HEK293 (cell line): ENCODE results near the gene UBE2Q2.

Experiments
- CTCF ChIA-PET: fragments of 350-600 bp; formaldehyde crosslinking; extraction: SDS; loops from one replicate; lab custom pipeline; 2021; ENCODE audit warnings: antibody characterized with exemption; lab: Yijun Ruan, JAX
- POLR2A ChIA-PET: fragments of 300-600 bp; formaldehyde crosslinking; extraction: SDS; loops from one replicate; lab custom pipeline; 2020; ENCODE audit warnings: antibody characterized with exemption, inconsistent platforms; lab: Yijun Ruan, JAX
- H3K27ac ChIP-seq: fragments of 200-500 bp; sonication (Bioruptor generic); 2 replicates; pipeline ENCODE4 v1.5.1; 2014; ENCODE audit warnings: low read depth, low read length, control low read depth, inconsistent platforms; ENCODE audit errors: extremely low read depth
- H3K36me3 ChIP-seq, 2 experiments: fragments of 200-500 bp in 1 of 2; sonication (Bioruptor generic) in 1 of 2; 1 replicate in 1 of 2; 2 replicates in 1 of 2; pipeline ENCODE4 v1.5.1; 2014 to 2017; ENCODE audit warnings: inconsistent platforms in 2 of 2, low read length in 2 of 2; ENCODE audit not compliant: control insufficient read depth in 2 of 2, insufficient read depth in 1 of 2
- H3K4me1 ChIP-seq: fragments of 200-500 bp; sonication (Bioruptor generic); 2 replicates; pipeline ENCODE4 v1.5.1; 2014; ENCODE audit warnings: mild to moderate bottlenecking, low read length, inconsistent platforms; ENCODE audit not compliant: control insufficient read depth, insufficient read depth
- H3K4me3 ChIP-seq: 2 replicates; pipeline ENCODE4 v1.5.1; 2011; ENCODE audit warnings: low read depth, mild to moderate bottlenecking, control low read depth, low read length, moderate library complexity
- H3K9me3 ChIP-seq: fragments of 200-500 bp; sonication (Bioruptor generic); 2 replicates; pipeline ENCODE4 v1.5.1; 2014; ENCODE audit warnings: low read depth, low read length, inconsistent platforms; ENCODE audit not compliant: control insufficient read depth, insufficient read depth
- HOXC10 ChIP-seq: sonication (generic); formaldehyde crosslinking; IDR thresholded peaks from 2 replicates; pipeline ENCODE4 v1.8.1; 2023; ENCODE audit warnings: mild to moderate bottlenecking, missing genetic modification reagents
- IKZF3 ChIP-seq: fragments of 450-650 bp; IDR thresholded peaks from 2 replicates; pipeline ENCODE4 v1.5.0; 2018; ENCODE audit warnings: missing biosample characterization, mild to moderate bottlenecking, missing genetic modification characterization, moderate library complexity
- KLF17 ChIP-seq: fragments of 450-650 bp; formaldehyde crosslinking; IDR thresholded peaks from 2 replicates; pipeline ENCODE4 v1.5.1; 2016; ENCODE audit warnings: missing biosample characterization, missing genetic modification characterization
- MYNN ChIP-seq: fragments of 450-650 bp; formaldehyde crosslinking; IDR thresholded peaks from 2 replicates; pipeline ENCODE4 v1.5.1; 2016; ENCODE audit warnings: missing biosample characterization, missing genetic modification characterization, borderline replicate concordance
- PRDM1 ChIP-seq: fragments of 450-650 bp; formaldehyde crosslinking; IDR thresholded peaks from 2 replicates; pipeline ENCODE4; 2016; ENCODE audit warnings: missing biosample characterization, missing genetic modification characterization
- SCRT2 ChIP-seq: fragments of 450-650 bp; formaldehyde crosslinking; IDR thresholded peaks from 2 replicates; pipeline ENCODE4 v1.5.1; 2016; ENCODE audit warnings: missing biosample characterization, missing genetic modification characterization
- SP2 ChIP-seq: fragments of 450-650 bp; formaldehyde crosslinking; IDR thresholded peaks from 2 replicates; pipeline ENCODE4 v1.5.1; 2016; ENCODE audit warnings: missing biosample characterization, missing genetic modification characterization
- ZBTB1 ChIP-seq: fragments of 450-650 bp; formaldehyde crosslinking; IDR thresholded peaks from 2 replicates; pipeline ENCODE4 v1.5.1; 2016; ENCODE audit warnings: missing biosample characterization, missing genetic modification characterization
- ZNF112 ChIP-seq: fragments of 450-650 bp; formaldehyde crosslinking; IDR thresholded peaks from 2 replicates; pipeline ENCODE4 v1.5.0; 2017; ENCODE audit warnings: missing biosample characterization, missing genetic modification characterization
- ZNF132 ChIP-seq: fragments of 450-650 bp; formaldehyde crosslinking; IDR thresholded peaks from 2 replicates; pipeline ENCODE4 v1.5.1; 2017; ENCODE audit warnings: missing biosample characterization, missing genetic modification characterization, borderline replicate concordance
- ZNF24 ChIP-seq: fragments of 450-650 bp; formaldehyde crosslinking; IDR thresholded peaks from 2 replicates; pipeline ENCODE4 v1.5.1; 2016; ENCODE audit warnings: missing biosample characterization, missing genetic modification characterization
- ZNF266 ChIP-seq: fragments of 450-650 bp; formaldehyde crosslinking; IDR thresholded peaks from 2 replicates; pipeline ENCODE4 v1.5.1; 2016; ENCODE audit warnings: missing biosample characterization, missing genetic modification characterization, low read depth
- ZNF394 ChIP-seq: fragments of 450-650 bp; formaldehyde crosslinking; IDR thresholded peaks from 2 replicates; pipeline ENCODE4 v1.5.1; 2016; ENCODE audit warnings: missing biosample characterization, missing genetic modification characterization, mild to moderate bottlenecking, moderate library complexity, borderline replicate concordance
- ZNF48 ChIP-seq: fragments of 450-650 bp; formaldehyde crosslinking; IDR thresholded peaks from 2 replicates; pipeline ENCODE4 v1.5.1; 2016; ENCODE audit warnings: missing biosample characterization, missing genetic modification characterization
- ZNF610 ChIP-seq: fragments of 450-650 bp; formaldehyde crosslinking; IDR thresholded peaks from 2 replicates; pipeline ENCODE4 v1.5.1; 2016; ENCODE audit warnings: missing biosample characterization, missing genetic modification characterization, borderline replicate concordance
- ZNF654 ChIP-seq: fragments of 450-650 bp; formaldehyde crosslinking; IDR thresholded peaks from 2 replicates; pipeline ENCODE4 v1.5.1; 2016; ENCODE audit warnings: low read depth, missing biosample characterization, missing genetic modification characterization
- ZNF76 ChIP-seq: fragments of 450-650 bp; formaldehyde crosslinking; IDR thresholded peaks from 2 replicates; pipeline ENCODE4; 2016; ENCODE audit warnings: low read depth, missing biosample characterization, missing genetic modification characterization, borderline replicate concordance
- ZNF776 ChIP-seq: fragments of 450-650 bp; formaldehyde crosslinking; IDR thresholded peaks from 2 replicates; pipeline ENCODE4 v1.5.0; 2017; ENCODE audit warnings: missing biosample characterization, missing genetic modification characterization, borderline replicate concordance
- ZNF791 ChIP-seq: fragments of 450-650 bp; formaldehyde crosslinking; IDR thresholded peaks from 2 replicates; pipeline ENCODE4 v1.5.1; 2016; ENCODE audit warnings: missing biosample characterization, missing genetic modification characterization
- TF ChIP-seq, protein P1 (sequence below): fragments of 450-650 bp; formaldehyde crosslinking; IDR thresholded peaks from 2 replicates; pipeline ENCODE4 v1.5.1; 2016; ENCODE audit warnings: missing biosample characterization, missing genetic modification characterization
- TF ChIP-seq, protein P2 (sequence below): fragments of 450-650 bp; formaldehyde crosslinking; IDR thresholded peaks from 2 replicates; pipeline ENCODE4 v1.5.1; 2016; ENCODE audit warnings: missing biosample characterization, missing genetic modification characterization

The UBE2Q2 gene

DNA sequence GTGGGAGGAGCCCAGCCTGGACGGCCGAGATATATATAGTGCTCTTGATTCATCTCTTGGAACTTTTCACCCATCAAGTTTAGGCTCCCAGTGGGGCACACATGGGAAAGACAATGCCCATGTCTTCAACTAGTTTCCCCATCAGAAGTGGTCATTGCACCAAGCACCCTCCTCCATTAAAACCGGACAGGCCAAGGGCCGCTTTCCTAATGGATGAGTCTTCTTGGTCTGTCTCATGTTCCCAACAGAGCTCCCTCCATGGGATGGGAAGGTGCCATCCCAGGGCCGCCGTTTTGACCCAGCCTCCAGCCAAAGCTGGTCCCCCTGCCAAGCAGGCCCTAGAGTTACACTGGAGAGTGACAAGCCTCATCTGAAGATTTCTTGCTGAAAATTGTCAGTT, 34.7 kb upstream of the UBE2Q2 start:
- CTCF ChIA-PET, result interaction anchor here (0.6 to 4.7 kb wide), 8 partner anchors 14 to 340 kb away, joined by 3 to 51 read pairs (median 14); no protein-coding TSS in a partner anchor
- no peak overlapping the region for H3K4me3 ChIP-seq
- H3K27ac ChIP-seq, result no peak overlapping the region
- no peaks in the 10 kb centered on the region for H3K4me1 ChIP-seq
- H3K36me3 ChIP-seq, result no peaks in the 10 kb centered on the region
- no peaks in the 10 kb centered on the region for H3K9me3 ChIP-seq
- POLR2A ChIA-PET, result no interaction called here
- TF ChIP-seq ZNF112, result no peak
- no peak for TF ChIP-seq HOXC10 (CRISPR knock-in tag)
- TF ChIP-seq ZNF266 (tag by site-specific recombination), result no peak
- no peak for TF ChIP-seq ZNF610 (tag by site-specific recombination)
- no peak for TF ChIP-seq ZNF76 (tag by site-specific recombination)
- TF ChIP-seq ZNF394 (tag by site-specific recombination), result no peak
- TF ChIP-seq ZBTB1 (tag by site-specific recombination), result no peak
- TF ChIP-seq KLF17, result no peak
- TF ChIP-seq, all 188 proteins: peak for 0

GRCh38 chr15:75809986-75810750, 33.1 kb upstream of the UBE2Q2 start:
- ChIA-PET POLR2A (interaction anchor here (0.6 to 1.8 kb wide), 4 partner anchors 30 to 329 kb away, joined by 3 to 6 read pairs (median 4); no protein-coding TSS in a partner anchor), CTCF (interaction anchor here (0.5 to 4.7 kb wide), 34 partner anchors 8 to 462 kb away, joined by 3 to 51 read pairs (median 4); no protein-coding TSS in a partner anchor)
- Histone ChIP-seq H3K36me3 (no peaks in the 10 kb centered on the region), H3K27ac (no peak overlapping the region), H3K4me1 (no peaks in the 10 kb centered on the region), H3K4me3 (no peak overlapping the region), H3K9me3 (no peaks in the 10 kb centered on the region)
- TF ChIP-seq MYNN (tag by site-specific recombination), result no peak
- TF ChIP-seq ZNF776 (tag by site-specific recombination), result no peak
- TF ChIP-seq, protein P1, sequence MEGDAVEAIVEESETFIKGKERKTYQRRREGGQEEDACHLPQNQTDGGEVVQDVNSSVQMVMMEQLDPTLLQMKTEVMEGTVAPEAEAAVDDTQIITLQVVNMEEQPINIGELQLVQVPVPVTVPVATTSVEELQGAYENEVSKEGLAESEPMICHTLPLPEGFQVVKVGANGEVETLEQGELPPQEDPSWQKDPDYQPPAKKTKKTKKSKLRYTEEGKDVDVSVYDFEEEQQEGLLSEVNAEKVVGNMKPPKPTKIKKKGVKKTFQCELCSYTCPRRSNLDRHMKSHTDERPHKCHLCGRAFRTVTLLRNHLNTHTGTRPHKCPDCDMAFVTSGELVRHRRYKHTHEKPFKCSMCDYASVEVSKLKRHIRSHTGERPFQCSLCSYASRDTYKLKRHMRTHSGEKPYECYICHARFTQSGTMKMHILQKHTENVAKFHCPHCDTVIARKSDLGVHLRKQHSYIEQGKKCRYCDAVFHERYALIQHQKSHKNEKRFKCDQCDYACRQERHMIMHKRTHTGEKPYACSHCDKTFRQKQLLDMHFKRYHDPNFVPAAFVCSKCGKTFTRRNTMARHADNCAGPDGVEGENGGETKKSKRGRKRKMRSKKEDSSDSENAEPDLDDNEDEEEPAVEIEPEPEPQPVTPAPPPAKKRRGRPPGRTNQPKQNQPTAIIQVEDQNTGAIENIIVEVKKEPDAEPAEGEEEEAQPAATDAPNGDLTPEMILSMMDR (tag by site-specific recombination), result peak; percentile 42; the same call in 1 of the 2 replicates
- peak; percentile 49; the same call in 1 of the 2 replicates for TF ChIP-seq SCRT2
- TF ChIP-seq ZNF24 (tag by site-specific recombination), result no peak
- TF ChIP-seq, protein P2, sequence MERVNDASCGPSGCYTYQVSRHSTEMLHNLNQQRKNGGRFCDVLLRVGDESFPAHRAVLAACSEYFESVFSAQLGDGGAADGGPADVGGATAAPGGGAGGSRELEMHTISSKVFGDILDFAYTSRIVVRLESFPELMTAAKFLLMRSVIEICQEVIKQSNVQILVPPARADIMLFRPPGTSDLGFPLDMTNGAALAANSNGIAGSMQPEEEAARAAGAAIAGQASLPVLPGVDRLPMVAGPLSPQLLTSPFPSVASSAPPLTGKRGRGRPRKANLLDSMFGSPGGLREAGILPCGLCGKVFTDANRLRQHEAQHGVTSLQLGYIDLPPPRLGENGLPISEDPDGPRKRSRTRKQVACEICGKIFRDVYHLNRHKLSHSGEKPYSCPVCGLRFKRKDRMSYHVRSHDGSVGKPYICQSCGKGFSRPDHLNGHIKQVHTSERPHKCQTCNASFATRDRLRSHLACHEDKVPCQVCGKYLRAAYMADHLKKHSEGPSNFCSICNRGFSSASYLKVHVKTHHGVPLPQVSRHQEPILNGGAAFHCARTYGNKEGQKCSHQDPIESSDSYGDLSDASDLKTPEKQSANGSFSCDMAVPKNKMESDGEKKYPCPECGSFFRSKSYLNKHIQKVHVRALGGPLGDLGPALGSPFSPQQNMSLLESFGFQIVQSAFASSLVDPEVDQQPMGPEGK, result 0 out of 2 replicates have a peak, but pooled peaks have one; percentile 14
- no peak for TF ChIP-seq ZNF48 (tag by site-specific recombination)
- peak; percentile 18; the same call in 1 of the 2 replicates for TF ChIP-seq PRDM1 (tag by site-specific recombination)
- TF ChIP-seq ZNF132 (tag by site-specific recombination), result no peak
- no peak for TF ChIP-seq ZNF266 (tag by site-specific recombination)
- no peak for TF ChIP-seq SP2 (tag by site-specific recombination)
- TF ChIP-seq ZNF791 (tag by site-specific recombination), result no peak
- TF ChIP-seq IKZF3 (tag by site-specific recombination), result peak; percentile 43; the same call in 1 of the 2 replicates
- TF ChIP-seq ZNF654 (tag by site-specific recombination), result peak; percentile 54
